ENCODE measurements around the gene SLC5A3. TPM values are rescaled to one million over a fixed set of nuclear protein-coding genes. Genes with fewer than 3 reads are reported as not detected.

Gene SLC5A3
- total and polyA plus RNA-seq, 2 of the 8 experiments (the other 6 are each of a cell fraction or from before 2014, with no cell fraction given) = 4.0 to 19.4 TPM

DNA sequence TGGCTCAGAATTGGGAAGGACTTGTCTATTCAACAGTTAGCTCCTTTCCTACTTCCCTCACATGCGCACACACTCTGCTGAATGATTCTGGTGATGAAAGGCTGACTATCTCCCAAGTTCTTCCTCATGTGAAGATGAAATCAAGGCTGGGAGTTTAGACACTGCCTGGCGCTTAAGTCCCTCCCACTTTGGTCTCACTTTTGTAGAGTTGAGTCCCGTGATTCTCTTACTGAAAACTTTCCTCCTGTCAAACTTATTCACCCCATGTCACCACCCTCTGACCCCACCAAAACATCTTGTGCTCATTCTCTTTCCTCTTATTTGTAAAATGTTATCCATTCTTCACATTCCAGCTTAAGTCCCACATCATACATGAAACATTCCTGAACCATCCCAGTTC lies 8.4 kb upstream of the SLC5A3 start:
- Histone ChIP-seq H3K23ac (ENCODE audit: insufficient read length) (no peak overlapping the region), H2BK120ac (replicated peaks; ENCODE audit: low read depth, low read length) (no peak overlapping the region), H3K27me3 (replicated peaks in 1 of 4; ENCODE audit: control insufficient read depth in 3 of 4, extremely low read depth in 1 of 4, insufficient read depth in 3 of 4, low read length in 3 of 4) (peaks cover 0 to 1% (median 0%) of the 10 kb centered on the region in 4 experiments; a peak in 1 of 7 replicates), H4K20me1 (replicated peaks in 1 of 2; ENCODE audit: control insufficient read depth in 1 of 2, insufficient read depth in 2 of 2, low read length in 2 of 2) (no peaks in the 10 kb centered on the region), H2BK15ac (ENCODE audit: low read length) (no peak overlapping the region), H3K4me2 (ENCODE audit: insufficient read depth in 1 of 2, low read depth in 2 of 2, low read length in 2 of 2) (no peak overlapping the region), H4K8ac (ENCODE audit: extremely low read depth, insufficient read depth, low read length) (no peak overlapping the region), H3K18ac (ENCODE audit: extremely low read depth, low read length) (no peak overlapping the region), H3K9me3 (ENCODE audit: insufficient read depth in 2 of 2, low read depth in 1 of 2, low read length in 1 of 2) (no peaks in the 10 kb centered on the region), H2AFZ (ENCODE audit: low read length) (no peak overlapping the region), H3K27ac (ENCODE audit: low read depth, low read length) (no peak overlapping the region), H3K14ac (ENCODE audit: insufficient read length) (no peak overlapping the region), H4K91ac (replicated peaks; ENCODE audit: insufficient read length, low read length) (no peak overlapping the region), H2BK20ac (ENCODE audit: low read length) (no peak overlapping the region), H3K36me3 (ENCODE audit: control insufficient read depth in 2 of 4, insufficient read depth in 4 of 4, low read length in 3 of 4) (no peaks in the 10 kb centered on the region), H3K23me2 (ENCODE audit: low read depth, low read length) (no peaks in the 10 kb centered on the region), H3K4ac (replicated peaks; ENCODE audit: insufficient read length, low read depth, low read length) (no peak overlapping the region), H3K4me1 (replicated peaks in 1 of 4; ENCODE audit: control insufficient read depth in 3 of 4, insufficient read depth in 4 of 4, low read length in 3 of 4) (no peaks in the 10 kb centered on the region), H2BK5ac (ENCODE audit: low read depth, low read length) (no peak overlapping the region), H2BK12ac (ENCODE audit: low read depth, low read length) (no peak overlapping the region), H2AK5ac (ENCODE audit: low read depth, low read length) (no peak overlapping the region), H3K79me1 (ENCODE audit: low read depth, low read length) (no peaks in the 10 kb centered on the region), H4K5ac (ENCODE audit: insufficient read length, low read depth, low read length) (no peak overlapping the region), H3K9ac (replicated peaks in 1 of 4; ENCODE audit: extremely low read depth in 1 of 4, low read depth in 3 of 4, low read length in 3 of 4) (no peak overlapping the region), H3K4me3 (ENCODE audit: extremely low read depth in 1 of 4, insufficient read depth in 2 of 4, low read depth in 3 of 4, low read length in 4 of 4) (no peak overlapping the region), H3K79me2 (ENCODE audit: control insufficient read depth in 1 of 2, insufficient read depth in 2 of 2, low read length in 2 of 2) (no peaks in the 10 kb centered on the region), H3K56ac (replicated peaks; ENCODE audit: insufficient read length, low read depth, low read length) (no peak overlapping the region)
- ChIA-PET CTCF (ENCODE audit: partially characterized antibody) (interaction anchor here (1.0 kb wide), 1 partner anchor 297 kb away, joined by 3 read pairs; no protein-coding TSS in a partner anchor), POLR2A (ENCODE audit: partially characterized antibody) (interaction anchor here (1.8 kb wide), 1 partner anchor 10 kb away, joined by 4 read pairs; no protein-coding TSS in a partner anchor)
- WGBS, 2 experiments (ENCODE audit: extremely low coverage in 1 of 2, insufficient coverage in 1 of 2, insufficient read length in 1 of 2, insufficient replicate concordance in 2 of 2, low coverage in 1 of 2, low lambda C conversion rate in 2 of 2, missing lambda C conversion rate in 1 of 2) = 83% methylated on average over 3 of the region's 3 CpGs; no CpG with 5 or more reads in 1 of the 2 experiments
- DNase-seq (ENCODE audit: low read depth in 1 of 2, low spot score in 2 of 2) (no peak), FAIRE-seq (no peak)
- TF ChIP-seq CBX5 (IDR thresholded peaks at IDR 0.05; ENCODE audit: low read depth, low read length) (no peak), FOSL1 (IDR thresholded peaks at IDR 0.05; ENCODE audit: insufficient read depth, low read depth, low read length) (no peak), SP1 (IDR thresholded peaks at IDR 0.05; ENCODE audit: low read depth, low read length) (no peak), CREB1 (IDR thresholded peaks at IDR 0.05) (no peak)
- TF ChIP-seq, protein P1, sequence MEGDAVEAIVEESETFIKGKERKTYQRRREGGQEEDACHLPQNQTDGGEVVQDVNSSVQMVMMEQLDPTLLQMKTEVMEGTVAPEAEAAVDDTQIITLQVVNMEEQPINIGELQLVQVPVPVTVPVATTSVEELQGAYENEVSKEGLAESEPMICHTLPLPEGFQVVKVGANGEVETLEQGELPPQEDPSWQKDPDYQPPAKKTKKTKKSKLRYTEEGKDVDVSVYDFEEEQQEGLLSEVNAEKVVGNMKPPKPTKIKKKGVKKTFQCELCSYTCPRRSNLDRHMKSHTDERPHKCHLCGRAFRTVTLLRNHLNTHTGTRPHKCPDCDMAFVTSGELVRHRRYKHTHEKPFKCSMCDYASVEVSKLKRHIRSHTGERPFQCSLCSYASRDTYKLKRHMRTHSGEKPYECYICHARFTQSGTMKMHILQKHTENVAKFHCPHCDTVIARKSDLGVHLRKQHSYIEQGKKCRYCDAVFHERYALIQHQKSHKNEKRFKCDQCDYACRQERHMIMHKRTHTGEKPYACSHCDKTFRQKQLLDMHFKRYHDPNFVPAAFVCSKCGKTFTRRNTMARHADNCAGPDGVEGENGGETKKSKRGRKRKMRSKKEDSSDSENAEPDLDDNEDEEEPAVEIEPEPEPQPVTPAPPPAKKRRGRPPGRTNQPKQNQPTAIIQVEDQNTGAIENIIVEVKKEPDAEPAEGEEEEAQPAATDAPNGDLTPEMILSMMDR (IDR thresholded peaks at IDR 0.05; ENCODE audit: control extremely low read depth in 1 of 3, insufficient read depth in 1 of 3, low read depth in 1 of 3, low read length in 3 of 3) = no peak
